Lung (tissue), 12 donors: ENCODE data around the gene NCOA1. TPM values are rescaled to one million over a fixed set of nuclear protein-coding genes. Genes with fewer than 3 reads are reported as not detected.
A peak's percentile ranks its signal among the peaks of the same experiment; 100 is the strongest.
"Not testable (repeated sequence)": the region's sequence is repeated elsewhere in the genome, so short reads cannot be mapped to it uniquely, and the experiment has no call there.

ENCODE experiments used
- ATAC-seq: fragments of 200-7000 bp; cut with Tn5 transposase; one replicate; pipeline ENCODE4 v1.9.1; 2020; ENCODE audit warnings: moderate number of reproducible peaks; ENCODE audit not compliant: insufficient read depth, low FRiP score
- DNase-seq, 3 donors: peaks; one replicate each; pipeline ENCODE4 v3.0.0-alpha.2; 2013 to 2017
- H3K27ac ChIP-seq, 2 donors: one replicate each; pipeline ENCODE4 v1.5.1; 2013; ENCODE audit warnings: mild to moderate bottlenecking in 2 of 2, moderate library complexity in 2 of 2, control low read depth in 1 of 2, inconsistent platforms in 1 of 2, low read depth in 1 of 2, low read length in 1 of 2
- H3K27me3 ChIP-seq, 3 donors: one replicate each; pipeline ENCODE4 v1.5.1; 2013; ENCODE audit warnings: low read length in 2 of 3; ENCODE audit not compliant: control insufficient read depth in 3 of 3, insufficient read depth in 3 of 3
- H3K36me3 ChIP-seq, 4 donors: one replicate each; pipeline ENCODE4 v1.5.1; 2013; ENCODE audit warnings: low read length in 4 of 4, mild to moderate bottlenecking in 1 of 4, moderate library complexity in 1 of 4; ENCODE audit not compliant: control insufficient read depth in 4 of 4, insufficient read depth in 4 of 4
- H3K4me1 ChIP-seq, 5 donors: one replicate each; pipeline ENCODE4 v1.5.1; 2013; ENCODE audit warnings: low read length in 5 of 5, mild to moderate bottlenecking in 2 of 5, moderate library complexity in 1 of 5; ENCODE audit not compliant: control insufficient read depth in 5 of 5, insufficient read depth in 5 of 5
- H3K4me3 ChIP-seq: one replicate; pipeline ENCODE4 v1.5.1; 2013; ENCODE audit warnings: mild to moderate bottlenecking, control low read depth, moderate library complexity
- H3K9ac ChIP-seq, 2 donors: one replicate each; pipeline ENCODE4 v1.5.1; 2013; ENCODE audit warnings: low read length in 2 of 2, control low read depth in 1 of 2; ENCODE audit not compliant: insufficient read depth in 1 of 2
- H3K9me3 ChIP-seq, 4 donors: one replicate each; pipeline ENCODE4 v1.5.1; 2013; ENCODE audit warnings: low read length in 3 of 4, mild to moderate bottlenecking in 1 of 4, moderate library complexity in 1 of 4; ENCODE audit not compliant: control insufficient read depth in 4 of 4, insufficient read depth in 3 of 4
- CTCF ChIP-seq: IDR thresholded peaks from 2 replicates; pipeline ENCODE4 v1.5.1; 2012; ENCODE audit warnings: mild to moderate bottlenecking; ENCODE audit errors: control extremely low read depth, extremely low read depth
- WGBS, 2 donors: extraction: QIAGEN DNeasy Blood & Tissue Kit; methylation state at CpG; one replicate each; pipeline ENCODE4 v1.1.7; 2013; 5-methylcytosine and 5-hydroxymethylcytosine counted together
- polyA plus RNA-seq, 2 donors: library from polyadenylated mRNA; stranded (reverse); fragments of 200-250 nt; gene quantifications; one replicate each; pipeline ENCODE4 v1.2.1, GENCODE V29; 2013
- total RNA-seq, 2 donors: library from RNA; depleted of rRNA in 1 of 2; stranded (reverse); fragments of >200 nt in 1 of 2; gene quantifications; one replicate each; pipeline ENCODE4 v1.2.1, GENCODE V29; 2014 to 2021
- donor health status: control.
- donor health status: control.
- donor health status: Bipolar disorder and iron deficiency.
- donor health status: healthy.
- donor health status: DM: yes; HTN: yes; CAD: no.

The NCOA1 gene
- total and polyA plus RNA-seq, 4 donors = 8.3 to 123 (median 27.3) TPM

- Histone ChIP-seq H3K9ac (no peak overlapping the region), H3K36me3 (peaks cover 0 to 3% (median 0%) of the 10 kb centered on the region in 4 donors), H3K4me1 (peaks cover 0 to 5% (median 0%) of the 10 kb centered on the region in 5 donors), H3K9me3 (no peaks in the 10 kb centered on the region), H3K27me3 (no peaks in the 10 kb centered on the region), H3K4me3 (no peak overlapping the region), H3K27ac (no peak overlapping the region)
- 90 to 95% methylated on average over 3 of the region's 3 CpGs for WGBS, 2 donors
- no peak for DNase-seq
- ATAC-seq = no peak
- TF ChIP-seq CTCF = no peak
Observed at GRCh38 chr2:24521975-24522639, 31.1 kb downstream of the NCOA1 start.

GRCh38 chr2:24527536-24527935 lies 36.5 kb downstream of the NCOA1 start:
- Histone ChIP-seq H3K27me3 (no peaks in the 10 kb centered on the region), H3K9ac (no peak overlapping the region), H3K9me3 (peaks cover 0 to 4% (median under 1%) of the 10 kb centered on the region in 4 donors), H3K4me1 (peaks cover 0 to 2% (median 0%) of the 10 kb centered on the region in 5 donors), H3K27ac (no peak overlapping the region), H3K4me3 (no peak overlapping the region), H3K36me3 (peaks cover 0 to 5% (median 0%) of the 10 kb centered on the region in 4 donors)
- no peak for DNase-seq
- 81 to 90% methylated on average over 2 of the region's 2 CpGs for whole genome bisulfite sequencing, 2 donors
- no peak for TF ChIP-seq CTCF
- no peak for ATAC-seq

GRCh38 chr2:24530796-24531195 lies 39.7 kb downstream of the NCOA1 start:
- ATAC-seq = no peak
- Histone ChIP-seq H3K27ac (no peak overlapping the region), H3K4me3 (no peak overlapping the region), H3K9ac (no peak overlapping the region), H3K27me3 (no peaks in the 10 kb centered on the region), H3K4me1 (no peaks in the 10 kb centered on the region), H3K9me3 (peaks cover 0 to 4% (median under 1%) of the 10 kb centered on the region in 4 donors), H3K36me3 (peaks cover 0 to 5% (median 0%) of the 10 kb centered on the region in 4 donors)
- DNase-seq = no peak
- no peak for TF ChIP-seq CTCF

GRCh38 chr2:24531610-24532009 lies 40.6 kb downstream of the NCOA1 start:
- H3K4me1 ChIP-seq, H3K36me3 ChIP-seq, H3K4me3 ChIP-seq, H3K9me3 ChIP-seq, H3K27ac ChIP-seq, H3K27me3 ChIP-seq, ATAC-seq, DNase-seq, H3K9ac ChIP-seq: not testable (repeated sequence)
- 91 to 94% methylated on average over 6 of the region's 6 CpGs for WGBS, 2 donors

GRCh38 chr2:24532057-24532456 lies 41.0 kb downstream of the NCOA1 start:
- WGBS, 2 donors = 65 to 84% methylated on average over 1 of the region's 1 CpG
- not testable (repeated sequence) for H3K4me1 ChIP-seq, H3K9ac ChIP-seq, H3K27me3 ChIP-seq, H3K27ac ChIP-seq, H3K9me3 ChIP-seq, H3K4me3 ChIP-seq, H3K36me3 ChIP-seq, DNase-seq, ATAC-seq

- peak; percentile 34 to 83 (median 82) for DNase-seq
- H3K27ac ChIP-seq, H3K4me1 ChIP-seq, H3K36me3 ChIP-seq, ATAC-seq, H3K27me3 ChIP-seq, H3K4me3 ChIP-seq, H3K9me3 ChIP-seq, H3K9ac ChIP-seq: not testable (repeated sequence)
- WGBS, 2 donors = 61 to 74% methylated on average over 3 of the region's 3 CpGs
Observed at GRCh38 chr2:24533574-24533973, 42.5 kb downstream of the NCOA1 start.
